ENCODE data around the gene FLNC.

FLNC gene

DNA sequence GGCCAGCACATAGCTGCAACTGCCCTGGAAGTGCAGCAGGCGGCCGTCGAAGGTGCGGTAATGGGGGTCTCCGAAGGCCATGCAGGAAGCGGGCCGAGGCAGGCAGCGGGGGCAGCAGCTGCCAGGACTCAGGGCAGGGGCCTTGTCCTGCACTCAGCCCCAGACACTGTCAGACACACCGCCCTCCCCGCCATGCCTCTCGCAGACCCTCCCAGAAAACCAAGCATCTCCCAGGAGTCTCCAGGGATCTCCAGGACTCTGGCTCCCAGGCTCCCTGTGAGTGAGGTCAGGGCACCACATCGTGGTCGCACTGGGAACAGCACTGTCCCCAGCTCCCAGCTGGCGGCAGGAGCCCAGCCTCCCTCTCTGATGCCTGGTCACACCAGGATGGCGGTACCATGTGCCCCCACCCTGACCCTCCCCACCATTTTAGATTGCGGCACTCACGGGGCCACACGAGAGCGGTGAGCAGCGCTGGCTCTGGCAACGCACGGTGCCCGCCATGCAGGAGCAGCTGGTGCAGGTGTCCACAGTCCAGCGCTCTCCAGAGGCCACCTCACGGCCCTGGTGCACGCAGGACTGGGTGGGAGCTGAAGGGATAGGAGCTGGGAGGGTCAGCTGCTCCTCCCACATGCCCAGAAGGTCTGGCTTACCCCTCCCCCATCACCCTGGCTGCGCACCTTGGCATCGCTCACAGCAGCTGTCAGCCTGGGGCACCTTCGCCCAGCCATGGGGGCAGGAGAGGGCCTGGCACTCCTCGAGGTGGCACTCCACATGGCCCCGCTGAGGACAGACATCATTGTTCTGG, 49.9 kb downstream of the FLNC start:
- no peak for DNase-seq

DNA sequence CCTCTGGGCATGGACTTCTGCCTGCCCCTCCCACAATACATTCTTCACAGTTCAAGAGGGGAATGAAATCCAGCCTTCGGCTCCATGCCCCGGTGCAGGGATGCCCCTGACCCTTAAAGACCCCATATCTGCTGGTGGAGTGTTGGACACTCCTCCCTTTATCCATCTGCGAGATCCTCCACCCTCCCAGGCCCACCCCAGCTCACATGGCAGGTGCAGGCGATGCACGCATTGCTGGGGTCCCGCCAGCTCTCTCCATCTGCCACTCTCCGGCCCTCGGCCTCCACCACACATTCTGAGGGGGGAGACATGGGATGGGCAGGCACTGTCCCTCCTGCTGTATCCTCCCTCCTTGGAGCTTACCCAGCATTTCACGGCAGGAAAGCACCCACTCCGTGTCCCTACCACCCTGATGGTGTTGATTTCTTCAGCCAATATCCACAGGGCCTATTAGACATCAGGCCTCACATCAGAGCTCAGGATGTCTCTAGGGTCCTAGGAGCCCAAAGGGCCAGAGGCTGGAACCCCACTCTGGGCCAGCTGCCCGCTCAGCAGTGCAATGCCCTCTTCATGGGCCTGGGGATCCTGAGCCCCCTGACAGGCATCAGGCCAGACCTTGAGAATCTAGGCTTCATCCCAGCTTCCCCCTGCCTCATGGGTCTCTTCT, 50.7 kb downstream of the FLNC start:
- DNase-seq: no peak

DNA sequence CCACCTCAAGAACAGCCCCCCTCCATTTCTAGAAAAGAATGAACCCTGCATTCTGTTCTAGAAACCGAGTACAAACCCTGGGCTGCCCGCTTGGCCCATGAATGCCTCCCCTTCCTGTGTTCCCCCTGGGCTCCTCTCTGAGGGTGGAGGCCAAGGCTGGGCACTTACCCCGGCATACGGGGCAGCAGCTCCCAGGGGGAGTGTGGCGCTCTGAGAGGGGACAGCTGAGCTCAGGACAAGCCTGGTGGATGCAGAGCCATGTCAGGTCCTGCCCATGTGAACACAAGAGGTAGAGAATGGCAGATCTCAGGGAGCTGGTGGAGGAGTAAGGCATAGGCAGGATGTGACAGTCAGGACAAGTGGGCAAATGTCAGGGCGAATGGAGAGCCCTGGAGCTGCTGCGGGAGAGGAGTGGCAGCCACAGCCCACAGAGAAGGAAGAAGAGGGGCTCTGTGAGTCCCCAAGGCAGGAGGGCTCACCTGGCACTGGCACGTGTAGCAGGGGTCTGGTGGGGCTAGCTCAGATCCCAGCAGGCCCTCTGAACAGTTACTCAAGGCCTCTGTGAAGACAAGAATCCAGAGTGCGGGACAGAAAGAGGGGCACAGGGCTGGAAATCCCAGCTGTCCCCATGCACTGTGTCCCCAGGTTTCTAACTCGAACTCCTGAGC, 51.4 kb downstream of the FLNC start:
- DNase-seq: no peak

DNA sequence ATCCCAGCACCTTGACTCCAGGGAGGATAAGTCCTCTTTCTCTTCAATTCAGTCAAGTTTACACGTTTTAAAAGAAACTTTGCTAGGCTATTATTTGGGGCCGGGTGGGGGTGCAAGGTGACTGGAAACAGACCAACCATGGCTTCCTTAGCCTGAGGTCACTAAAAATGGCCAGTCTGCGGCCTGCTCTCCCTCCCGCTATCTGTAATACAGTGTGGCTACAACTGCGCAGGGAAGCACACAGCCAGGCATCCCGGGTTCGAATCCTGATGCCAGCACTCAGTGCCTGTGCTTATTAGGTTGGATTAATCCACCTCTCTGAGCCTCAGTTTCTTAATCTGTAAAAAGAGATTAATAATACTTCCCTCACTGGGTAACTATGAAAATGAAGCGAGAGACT, 51.9 kb downstream of the FLNC start:
- DNase-seq: no peak

DNA sequence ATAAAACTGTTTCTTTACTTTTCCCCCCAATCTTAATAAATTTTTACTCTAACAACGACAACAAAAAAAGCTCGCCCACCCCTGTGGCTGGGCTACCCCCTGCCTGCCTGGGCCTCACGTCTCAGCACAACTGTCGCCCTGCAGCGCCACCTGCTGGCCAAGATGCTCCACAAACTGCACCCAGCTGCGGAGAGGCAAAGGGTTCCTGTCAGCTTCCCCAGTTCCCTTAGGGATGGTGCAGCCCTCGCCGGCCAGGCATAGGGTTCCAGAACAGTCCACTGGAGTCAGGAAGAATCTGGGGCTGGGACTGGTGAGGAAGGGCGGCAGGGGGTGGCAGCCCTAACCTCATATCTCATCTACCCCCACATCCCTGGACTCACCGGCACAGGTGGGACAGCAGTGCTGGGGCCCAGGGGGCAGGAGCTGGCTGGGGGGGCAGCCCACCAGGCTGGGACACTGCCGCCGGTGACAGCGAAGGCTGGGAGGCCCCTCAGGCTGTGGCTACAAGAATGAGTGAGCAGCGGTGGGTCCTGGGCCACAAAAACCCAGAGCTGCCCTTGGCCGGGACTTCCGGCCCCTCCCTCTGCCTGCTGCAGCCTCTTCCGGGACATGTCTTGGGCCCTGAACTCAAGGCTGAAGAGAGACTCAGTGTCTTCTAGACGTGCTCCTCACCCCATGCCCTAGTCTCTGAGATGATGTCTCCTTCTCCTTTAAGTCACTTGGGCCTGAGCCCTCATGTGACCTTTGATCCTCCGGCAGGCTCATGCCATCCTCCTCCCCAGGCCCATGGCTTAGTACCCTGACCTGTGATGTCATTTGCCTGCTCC, 53.6 kb downstream of the FLNC start:
- peak; percentile 27 for DNase-seq

DNA sequence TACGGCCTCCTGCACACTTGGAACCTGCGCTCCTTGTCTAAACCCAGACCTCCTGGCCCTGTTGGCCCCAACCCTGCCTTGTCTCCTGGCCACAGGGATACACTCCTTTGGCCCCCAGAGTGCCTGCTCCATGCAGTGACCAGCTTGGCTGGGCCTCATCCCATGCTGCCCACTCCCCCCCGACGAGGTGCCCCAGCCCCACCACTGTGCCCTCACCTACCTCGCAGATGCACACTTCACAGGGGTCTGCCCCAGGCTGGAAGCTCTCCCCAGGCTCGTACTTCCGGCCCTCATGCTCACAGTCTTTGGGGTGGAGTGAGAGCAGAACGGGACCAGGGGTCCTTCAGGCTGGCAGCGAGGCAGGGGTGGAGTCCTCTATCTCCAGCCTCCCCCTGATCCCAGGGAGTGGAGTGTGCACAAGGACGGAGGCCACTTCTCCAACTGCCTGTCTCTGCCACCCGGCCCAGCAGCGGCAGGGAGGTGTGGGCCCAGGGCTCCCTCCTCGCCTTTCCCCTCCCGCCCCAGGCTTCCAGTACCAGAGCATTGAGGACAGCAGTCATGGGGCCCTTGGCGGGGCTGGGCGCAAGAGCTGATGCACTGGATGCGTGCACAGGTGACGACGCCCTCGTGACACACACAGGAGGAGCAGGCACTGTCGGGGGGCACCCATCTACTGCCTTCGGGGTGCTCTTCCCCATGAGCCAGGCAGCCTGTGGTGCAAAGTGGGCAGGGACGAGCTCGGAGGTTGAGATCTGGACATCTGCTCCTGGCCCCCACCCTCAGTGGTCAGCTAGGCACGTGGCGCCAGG, 54.6 kb downstream of the FLNC start:
- no peak for DNase-seq

DNA sequence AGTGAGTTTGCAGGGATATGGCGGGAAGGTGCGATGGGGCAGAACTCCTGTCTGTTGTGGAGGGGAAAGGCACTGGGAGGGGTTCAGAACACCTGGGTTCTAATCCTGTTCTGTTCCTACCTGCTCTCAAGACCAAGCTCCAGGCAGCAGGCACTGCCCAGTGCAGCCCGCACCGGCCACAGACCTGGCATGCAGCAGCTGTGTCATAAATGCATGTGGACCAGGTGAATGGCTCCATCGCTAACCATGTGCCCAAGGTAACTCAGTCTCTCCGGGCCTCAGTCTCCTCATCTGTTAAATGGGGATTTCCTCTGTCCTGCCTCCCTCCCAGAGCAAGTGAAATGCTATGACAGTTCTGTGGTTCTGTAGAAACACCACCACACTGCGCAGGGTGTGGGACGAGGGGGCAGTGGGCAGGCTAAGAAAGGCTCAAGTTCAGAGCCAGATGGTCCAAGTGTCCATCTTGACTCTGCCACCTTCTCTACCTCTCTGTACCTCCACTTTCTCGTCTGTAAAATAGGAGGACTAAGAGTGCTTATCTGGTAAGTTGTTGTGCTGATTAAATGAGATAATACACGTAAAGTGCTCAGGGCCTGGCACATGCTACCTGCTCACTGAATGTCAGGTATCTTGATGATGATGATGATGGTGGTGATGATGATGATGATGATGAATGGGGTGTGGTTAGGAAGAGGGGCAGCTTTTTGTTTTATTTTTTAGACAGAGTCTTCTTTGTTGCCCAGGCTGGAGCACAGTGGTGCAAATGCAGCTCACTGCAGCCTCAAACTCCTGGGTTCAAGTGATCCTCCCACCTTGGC, 55.4 kb downstream of the FLNC start:
- DNase-seq: no peak

DNA sequence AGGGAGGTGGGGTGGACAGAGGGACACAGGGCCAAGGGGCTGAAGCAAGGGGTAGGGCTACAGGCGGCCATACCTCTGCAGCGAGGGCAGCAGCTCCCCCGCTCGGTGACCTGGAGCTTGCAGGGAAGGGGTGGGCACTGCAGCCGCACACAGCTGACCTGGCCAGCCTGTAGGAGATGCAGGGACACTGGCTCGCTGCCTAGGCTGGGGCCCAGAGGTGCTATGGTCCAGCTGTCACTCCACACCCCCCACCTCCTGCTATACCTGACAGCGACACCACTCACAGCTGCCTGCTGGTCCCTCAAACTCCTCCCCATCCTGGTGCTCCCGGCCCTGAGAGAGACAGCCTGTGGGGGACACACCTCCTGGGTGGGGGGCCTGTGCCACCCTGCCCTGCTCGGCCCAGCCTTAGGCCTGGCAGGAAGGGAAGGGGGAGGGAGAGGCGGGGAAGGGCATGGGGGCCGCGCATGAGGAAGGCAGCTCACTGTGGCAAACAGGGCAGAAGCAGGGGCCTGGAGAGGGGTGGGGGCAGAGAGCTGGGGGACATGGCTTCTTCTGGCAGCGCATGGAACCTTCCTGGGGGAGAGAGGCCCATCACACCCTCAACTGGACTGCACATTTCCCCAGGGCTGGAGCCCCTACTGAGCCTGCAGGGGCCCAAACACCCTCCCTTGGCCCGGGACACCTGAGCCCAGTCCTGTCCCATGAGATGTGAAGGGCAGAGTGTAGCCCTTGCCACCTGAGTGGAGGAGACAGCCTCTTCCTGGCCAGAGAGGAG, 56.4 kb downstream of the FLNC start:
- DNase-seq: no peak

DNA sequence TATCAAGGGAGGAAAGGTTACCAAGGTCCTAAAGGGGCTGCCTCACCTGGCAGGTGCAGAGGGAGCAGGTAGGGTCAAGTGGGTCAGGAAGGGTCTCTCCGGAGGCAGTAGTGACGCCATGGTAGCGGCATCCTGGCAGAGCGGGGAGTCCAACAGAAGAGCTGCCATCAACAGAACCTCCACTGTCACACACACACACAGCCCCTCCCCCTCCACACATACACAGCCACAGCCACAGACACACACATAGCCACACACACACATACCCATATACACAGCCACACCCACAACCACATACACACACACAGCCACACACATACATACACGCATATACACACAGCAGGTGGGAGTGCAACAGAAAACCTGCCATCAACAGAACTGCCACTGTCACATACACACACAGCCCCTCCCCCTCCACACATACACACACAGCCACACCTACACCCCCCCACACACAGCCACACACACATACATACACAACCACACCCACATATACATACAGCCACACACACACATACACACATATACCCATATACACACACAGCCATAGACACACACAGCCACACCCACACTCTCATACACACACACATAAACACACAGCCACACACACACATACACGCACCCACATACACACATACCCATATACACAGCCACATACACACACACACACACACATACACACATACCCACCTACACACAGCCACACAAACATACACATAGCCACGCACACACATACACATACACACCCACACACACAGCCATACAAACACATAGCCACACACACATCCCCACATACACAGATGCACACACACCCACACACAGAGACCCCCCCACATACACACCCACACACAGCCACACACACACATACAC, 57.2 kb downstream of the FLNC start:
- no peak for DNase-seq

DNA sequence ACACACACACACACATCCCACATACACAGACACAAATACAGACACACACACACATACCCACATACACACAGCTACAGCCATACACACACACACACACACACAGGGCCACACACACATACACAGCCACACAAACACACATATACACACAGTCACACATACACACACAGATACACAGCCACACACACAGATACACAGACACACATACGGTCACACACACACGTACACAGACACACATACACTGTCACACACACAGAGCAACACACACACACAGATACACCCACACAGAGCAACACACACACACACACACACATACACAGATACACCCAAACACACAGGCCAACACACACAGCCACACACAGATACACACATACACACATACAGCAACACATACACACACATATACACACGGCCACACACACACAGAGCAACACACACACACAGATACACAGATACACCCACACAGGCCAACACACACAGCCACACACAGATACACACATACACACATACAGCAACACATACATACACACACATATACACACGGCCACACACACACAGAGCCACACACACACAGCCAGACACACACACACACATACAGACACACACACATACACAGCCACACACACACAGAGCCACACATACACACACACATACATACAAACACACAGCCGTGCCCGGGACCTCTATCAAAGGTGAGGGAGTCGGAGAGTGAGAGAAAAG, 58.0 kb downstream of the FLNC start:
- DNase-seq: no peak

DNA sequence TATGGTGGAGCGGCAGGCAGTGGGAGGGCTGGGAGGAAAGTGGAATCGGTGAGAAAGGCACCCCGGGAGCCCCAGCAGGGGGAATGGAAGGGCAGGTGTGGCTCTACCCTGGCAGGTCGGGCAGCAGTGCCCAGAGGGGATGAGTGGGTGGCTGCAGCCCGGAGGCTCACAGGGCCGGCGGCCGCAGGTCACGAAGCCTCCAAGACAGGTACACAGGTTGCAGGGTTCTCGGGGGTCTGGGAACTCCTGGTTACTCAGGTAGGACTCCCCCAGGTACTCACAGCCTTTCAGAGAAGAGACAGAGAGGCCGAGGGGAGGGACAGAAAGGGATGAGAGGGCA, 58.5 kb downstream of the FLNC start:
- DNase-seq: no peak

DNA sequence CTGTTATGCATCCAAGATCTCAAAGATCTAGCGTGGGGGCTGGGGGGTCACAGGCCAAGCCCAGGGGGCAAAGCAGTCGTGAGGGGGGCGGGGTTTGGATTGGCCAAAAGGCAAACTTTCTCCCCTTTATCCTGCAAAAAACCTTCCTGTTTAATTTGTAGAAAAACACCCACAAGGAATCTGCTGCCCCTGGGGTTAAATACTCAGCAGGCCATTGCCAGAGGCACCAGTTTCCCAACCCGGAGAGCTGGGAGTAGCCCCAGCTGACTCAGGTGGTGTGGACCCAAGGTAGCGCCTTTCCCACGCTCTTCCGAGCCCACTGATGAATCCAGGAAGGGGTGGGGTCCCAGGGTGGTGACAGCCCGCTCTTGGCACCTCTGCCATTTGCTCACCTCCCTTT, 58.9 kb downstream of the FLNC start:
- DNase-seq: no peak

DNA sequence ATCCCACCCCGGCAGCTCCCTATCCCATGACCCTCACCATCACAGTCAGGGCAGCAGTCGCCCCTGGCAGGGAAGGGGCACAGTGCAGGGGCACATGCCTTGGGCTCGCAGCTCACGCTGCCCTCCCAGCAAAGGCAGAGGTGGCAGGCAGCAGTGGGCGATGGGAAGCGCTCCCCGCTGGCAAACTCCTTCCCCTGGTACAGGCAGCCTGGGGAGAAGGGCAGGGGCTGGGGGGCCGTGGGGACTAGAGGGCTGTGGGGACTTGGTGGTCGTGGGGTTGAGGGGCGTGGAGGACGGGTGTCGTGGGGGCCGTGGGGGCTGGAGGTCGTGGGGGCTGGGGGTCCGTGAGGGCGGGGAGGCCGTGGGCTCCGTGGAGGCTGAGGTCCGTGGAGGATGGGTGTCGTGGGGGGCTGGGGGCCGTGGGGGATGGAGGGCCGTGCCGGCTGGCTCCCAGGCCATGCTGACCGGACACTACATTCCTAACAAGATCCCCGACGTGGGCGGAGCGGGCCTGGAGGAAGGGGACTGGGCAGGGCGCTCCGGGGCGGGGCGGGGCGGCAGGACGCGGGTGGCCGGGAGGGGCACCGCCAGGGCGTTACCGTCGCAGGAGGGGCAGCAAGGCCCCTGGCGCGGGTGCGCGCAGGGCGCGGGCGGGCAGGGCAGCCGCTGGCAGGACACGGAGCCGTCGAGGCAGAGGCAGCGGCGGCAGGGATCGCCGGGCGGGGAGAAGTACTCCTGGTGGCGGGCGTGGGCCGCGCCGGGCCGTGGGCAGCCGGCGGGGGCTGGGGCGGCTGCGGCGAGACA, 60.3 kb downstream of the FLNC start:
- no peak for DNase-seq

DNA sequence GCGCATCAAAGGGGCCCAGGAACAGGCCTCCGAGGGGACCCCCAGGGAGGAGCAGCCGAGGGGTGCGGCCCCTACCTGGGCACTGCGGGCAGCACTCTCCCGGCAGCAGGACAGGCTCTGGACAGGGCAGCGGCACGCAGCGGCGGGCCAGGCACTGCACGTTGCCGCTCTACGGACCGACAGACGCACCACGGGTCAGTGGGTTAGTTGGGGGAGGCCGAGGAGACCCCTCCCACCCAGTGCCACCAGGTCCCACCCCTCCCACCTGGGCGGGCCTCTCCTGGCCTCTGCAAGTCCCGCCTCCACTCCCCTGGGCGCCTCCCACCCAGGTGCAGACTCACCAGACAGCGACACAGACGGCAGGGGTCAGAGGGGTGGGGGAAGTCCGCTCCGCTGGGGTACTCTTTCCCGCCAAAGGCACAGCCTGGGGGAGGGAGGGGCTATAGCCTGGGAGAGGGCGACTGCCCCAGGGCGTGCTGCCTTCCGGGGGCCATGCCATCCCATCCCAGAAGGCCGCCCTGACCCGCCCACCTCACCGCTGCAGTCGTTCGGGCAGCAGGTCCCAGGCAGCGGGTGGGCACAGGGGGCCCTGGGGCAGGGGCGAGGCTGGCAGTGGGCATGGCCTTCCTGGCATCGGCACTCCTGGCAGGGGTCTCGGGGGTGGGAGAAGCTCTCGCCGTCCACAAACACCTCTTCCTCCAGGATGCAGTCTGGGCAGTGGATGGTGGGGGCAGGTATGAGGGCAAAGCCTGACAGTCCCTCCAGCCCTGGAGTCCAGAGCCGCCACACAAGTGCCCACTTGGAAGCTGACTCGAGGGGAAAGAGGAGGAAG, 61.1 kb downstream of the FLNC start:
- no peak for DNase-seq

DNA sequence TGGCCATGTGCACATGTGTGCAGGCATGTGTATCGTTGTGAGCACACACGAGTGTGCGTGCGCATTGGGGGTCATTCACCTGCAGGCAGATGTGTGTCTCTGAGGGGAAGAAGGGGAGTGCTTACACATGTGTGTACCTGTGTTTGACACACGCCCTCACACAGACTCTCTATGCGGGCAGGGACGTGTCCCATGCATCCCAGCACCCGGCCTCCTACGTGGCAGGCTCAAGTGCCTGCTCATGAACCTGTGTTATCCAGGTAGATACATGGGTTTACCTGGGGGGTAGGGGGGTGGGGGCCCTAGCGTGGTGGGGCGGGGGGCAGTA, 61.7 kb downstream of the FLNC start:
- DNase-seq: no peak

DNA sequence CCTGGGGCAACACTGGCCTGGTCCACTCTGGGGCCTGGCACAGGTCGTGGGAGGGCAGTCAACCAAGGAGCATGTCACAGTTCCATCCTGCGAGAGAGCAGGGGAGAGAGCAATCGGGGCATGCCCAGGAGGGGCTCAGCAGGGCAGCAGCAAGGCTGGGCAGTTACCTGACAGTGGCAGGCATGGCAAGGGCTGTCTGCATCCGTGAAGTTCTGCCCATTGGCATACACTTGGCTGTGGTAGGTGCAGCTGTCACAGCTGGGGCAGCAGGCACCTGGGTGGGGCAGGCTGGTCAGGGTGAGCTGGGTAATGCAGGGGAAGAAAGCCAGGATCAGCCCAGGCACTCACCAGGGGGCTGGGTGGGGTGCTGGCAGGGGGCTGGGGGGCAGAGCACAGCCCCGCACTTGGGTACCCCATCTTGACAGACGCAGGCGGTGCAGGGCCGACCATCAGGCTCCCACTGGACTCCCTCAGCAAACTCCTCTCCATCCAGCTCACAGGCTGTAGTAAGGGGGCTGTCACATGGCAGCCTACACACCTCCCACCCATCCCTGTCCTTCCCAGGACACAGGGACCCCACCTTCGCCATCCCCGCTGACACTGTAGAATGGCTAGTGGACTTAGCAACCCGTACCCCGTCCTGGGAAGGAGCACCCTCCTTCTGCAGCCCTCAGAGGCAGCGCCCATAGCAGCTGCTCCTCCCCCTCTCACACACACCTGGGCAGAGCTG, 62.5 kb downstream of the FLNC start:
- DNase-seq: no peak
